Measurements from ENCODE around the gene AIG1.

The AIG1 gene

GRCh38 chr6:143357152-143357551 lies 296.5 kb downstream of the AIG1 start:
- Histone ChIP-seq H3K36me3 (ENCODE audit: control insufficient read depth, insufficient read depth, low read length) (no peaks in the 10 kb centered on the region), H3K4me3 (ENCODE audit: insufficient read depth, low read depth, low read length, poor library complexity, severe bottlenecking) (no peak overlapping the region), H3K9me3 (ENCODE audit: control insufficient read depth, low read length) (no peaks in the 10 kb centered on the region), H3K27me3 (replicated peaks; ENCODE audit: control insufficient read depth, insufficient read depth, low read length, poor library complexity, severe bottlenecking) (no peaks in the 10 kb centered on the region), H3K4me1 (ENCODE audit: control insufficient read depth, insufficient read depth, low read length, poor library complexity, severe bottlenecking) (no peaks in the 10 kb centered on the region), H3K27ac (ENCODE audit: insufficient read depth, low read length, poor library complexity, severe bottlenecking) (no peak overlapping the region)
- DNase-seq = no peak

- no peak for DNase-seq
- Histone ChIP-seq H3K4me1 (ENCODE audit: control insufficient read depth, insufficient read depth, low read length, poor library complexity, severe bottlenecking) (no peaks in the 10 kb centered on the region), H3K4me3 (ENCODE audit: insufficient read depth, low read depth, low read length, poor library complexity, severe bottlenecking) (no peak overlapping the region), H3K27me3 (replicated peaks; ENCODE audit: control insufficient read depth, insufficient read depth, low read length, poor library complexity, severe bottlenecking) (no peaks in the 10 kb centered on the region), H3K9me3 (ENCODE audit: control insufficient read depth, low read length) (no peaks in the 10 kb centered on the region), H3K36me3 (ENCODE audit: control insufficient read depth, insufficient read depth, low read length) (no peaks in the 10 kb centered on the region), H3K27ac (ENCODE audit: insufficient read depth, low read length, poor library complexity, severe bottlenecking) (no peak overlapping the region)
Observed at GRCh38 chr6:143357561-143358255, 297.0 kb downstream of the AIG1 start.

GRCh38 chr6:143361536-143362191 lies 301.0 kb downstream of the AIG1 start:
- Histone ChIP-seq H3K36me3 (ENCODE audit: control insufficient read depth, insufficient read depth, low read length) (no peaks in the 10 kb centered on the region), H3K4me3 (ENCODE audit: insufficient read depth, low read depth, low read length, poor library complexity, severe bottlenecking) (no peak overlapping the region), H3K4me1 (ENCODE audit: control insufficient read depth, insufficient read depth, low read length, poor library complexity, severe bottlenecking) (no peaks in the 10 kb centered on the region), H3K9me3 (ENCODE audit: control insufficient read depth, low read length) (no peaks in the 10 kb centered on the region), H3K27me3 (replicated peaks; ENCODE audit: control insufficient read depth, insufficient read depth, low read length, poor library complexity, severe bottlenecking) (no peaks in the 10 kb centered on the region), H3K27ac (ENCODE audit: insufficient read depth, low read length, poor library complexity, severe bottlenecking) (no peak overlapping the region)
- no peak for DNase-seq

GRCh38 chr6:143362192-143362558 lies 301.5 kb downstream of the AIG1 start:
- H3K4me1 ChIP-seq (ENCODE audit: control insufficient read depth, insufficient read depth, low read length, poor library complexity, severe bottlenecking) = no peaks in the 10 kb centered on the region
- no peaks in the 10 kb centered on the region for H3K9me3 ChIP-seq (ENCODE audit: control insufficient read depth, low read length)
- H3K27me3 ChIP-seq (replicated peaks; ENCODE audit: control insufficient read depth, insufficient read depth, low read length, poor library complexity, severe bottlenecking) = no peaks in the 10 kb centered on the region
- H3K4me3 ChIP-seq (ENCODE audit: insufficient read depth, low read depth, low read length, poor library complexity, severe bottlenecking) = no peak overlapping the region
- DNase-seq = no peak
- no peak overlapping the region for H3K27ac ChIP-seq (ENCODE audit: insufficient read depth, low read length, poor library complexity, severe bottlenecking)
- no peaks in the 10 kb centered on the region for H3K36me3 ChIP-seq (ENCODE audit: control insufficient read depth, insufficient read depth, low read length)

DNA sequence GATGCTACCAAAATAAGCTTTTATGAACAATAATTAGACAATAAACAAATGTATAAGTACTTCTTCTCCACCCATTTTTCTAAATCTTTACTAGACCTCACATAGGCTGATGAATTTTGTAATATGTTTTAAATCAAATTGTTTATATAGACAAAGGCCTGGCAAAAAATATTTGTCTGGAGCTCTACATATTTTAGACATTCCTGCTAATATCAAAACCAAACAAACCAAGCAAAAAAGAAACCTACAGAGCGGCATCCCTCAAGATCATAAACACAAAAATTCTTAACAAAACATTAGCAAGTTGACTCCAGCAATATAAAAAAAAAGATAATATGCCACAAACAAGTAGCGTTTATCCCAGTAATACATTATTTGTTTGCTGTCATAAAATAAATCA lies 302.6 kb downstream of the AIG1 start:
- H3K4me1 ChIP-seq (ENCODE audit: control insufficient read depth, insufficient read depth, low read length, poor library complexity, severe bottlenecking) = no peaks in the 10 kb centered on the region
- no peak overlapping the region for H3K4me3 ChIP-seq (ENCODE audit: insufficient read depth, low read depth, low read length, poor library complexity, severe bottlenecking)
- H3K9me3 ChIP-seq (ENCODE audit: control insufficient read depth, low read length) = no peaks in the 10 kb centered on the region
- H3K36me3 ChIP-seq (ENCODE audit: control insufficient read depth, insufficient read depth, low read length) = no peaks in the 10 kb centered on the region
- no peak overlapping the region for H3K27ac ChIP-seq (ENCODE audit: insufficient read depth, low read length, poor library complexity, severe bottlenecking)
- no peaks in the 10 kb centered on the region for H3K27me3 ChIP-seq (replicated peaks; ENCODE audit: control insufficient read depth, insufficient read depth, low read length, poor library complexity, severe bottlenecking)
- no peak for DNase-seq

DNA sequence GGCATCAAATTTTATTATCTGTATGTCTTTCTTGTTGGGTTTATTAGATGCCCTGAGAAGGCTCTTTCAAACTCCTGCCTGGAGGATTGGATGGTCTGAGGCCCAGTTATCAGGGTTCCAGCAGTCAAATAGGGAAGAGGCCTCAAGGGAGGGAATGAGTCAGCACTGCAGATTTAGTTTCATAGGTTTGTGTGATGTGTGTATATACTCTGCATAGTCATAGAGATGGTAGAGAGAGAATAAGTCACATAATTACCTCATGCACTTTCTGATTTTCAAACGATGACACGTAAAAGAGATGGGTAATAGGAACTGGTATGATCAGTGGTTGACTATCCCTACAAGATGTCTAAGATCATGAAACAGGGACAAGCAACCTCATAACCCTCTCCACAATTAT lies 307.7 kb downstream of the AIG1 start:
- Histone ChIP-seq H3K27ac (ENCODE audit: insufficient read depth, low read length, poor library complexity, severe bottlenecking) (no peak overlapping the region), H3K4me1 (ENCODE audit: control insufficient read depth, insufficient read depth, low read length, poor library complexity, severe bottlenecking) (no peaks in the 10 kb centered on the region), H3K4me3 (ENCODE audit: insufficient read depth, low read depth, low read length, poor library complexity, severe bottlenecking) (no peak overlapping the region), H3K27me3 (replicated peaks; ENCODE audit: control insufficient read depth, insufficient read depth, low read length, poor library complexity, severe bottlenecking) (no peaks in the 10 kb centered on the region), H3K36me3 (ENCODE audit: control insufficient read depth, insufficient read depth, low read length) (no peaks in the 10 kb centered on the region), H3K9me3 (ENCODE audit: control insufficient read depth, low read length) (no peaks in the 10 kb centered on the region)
- DNase-seq = no peak

GRCh38 chr6:143369971-143370370 lies 309.3 kb downstream of the AIG1 start:
- Histone ChIP-seq H3K36me3 (ENCODE audit: control insufficient read depth, insufficient read depth, low read length) (no peaks in the 10 kb centered on the region), H3K27me3 (replicated peaks; ENCODE audit: control insufficient read depth, insufficient read depth, low read length, poor library complexity, severe bottlenecking) (no peaks in the 10 kb centered on the region), H3K27ac (ENCODE audit: insufficient read depth, low read length, poor library complexity, severe bottlenecking) (no peak overlapping the region), H3K4me3 (ENCODE audit: insufficient read depth, low read depth, low read length, poor library complexity, severe bottlenecking) (no peak overlapping the region), H3K4me1 (ENCODE audit: control insufficient read depth, insufficient read depth, low read length, poor library complexity, severe bottlenecking) (no peaks in the 10 kb centered on the region), H3K9me3 (ENCODE audit: control insufficient read depth, low read length) (no peaks in the 10 kb centered on the region)
- no peak for DNase-seq

GRCh38 chr6:143370812-143371370 lies 310.2 kb downstream of the AIG1 start:
- Histone ChIP-seq H3K27ac (ENCODE audit: insufficient read depth, low read length, poor library complexity, severe bottlenecking) (no peak overlapping the region), H3K4me1 (ENCODE audit: control insufficient read depth, insufficient read depth, low read length, poor library complexity, severe bottlenecking) (no peaks in the 10 kb centered on the region), H3K9me3 (ENCODE audit: control insufficient read depth, low read length) (no peaks in the 10 kb centered on the region), H3K36me3 (ENCODE audit: control insufficient read depth, insufficient read depth, low read length) (no peaks in the 10 kb centered on the region), H3K4me3 (ENCODE audit: insufficient read depth, low read depth, low read length, poor library complexity, severe bottlenecking) (no peak overlapping the region), H3K27me3 (replicated peaks; ENCODE audit: control insufficient read depth, insufficient read depth, low read length, poor library complexity, severe bottlenecking) (no peaks in the 10 kb centered on the region)
- DNase-seq = no peak

DNA sequence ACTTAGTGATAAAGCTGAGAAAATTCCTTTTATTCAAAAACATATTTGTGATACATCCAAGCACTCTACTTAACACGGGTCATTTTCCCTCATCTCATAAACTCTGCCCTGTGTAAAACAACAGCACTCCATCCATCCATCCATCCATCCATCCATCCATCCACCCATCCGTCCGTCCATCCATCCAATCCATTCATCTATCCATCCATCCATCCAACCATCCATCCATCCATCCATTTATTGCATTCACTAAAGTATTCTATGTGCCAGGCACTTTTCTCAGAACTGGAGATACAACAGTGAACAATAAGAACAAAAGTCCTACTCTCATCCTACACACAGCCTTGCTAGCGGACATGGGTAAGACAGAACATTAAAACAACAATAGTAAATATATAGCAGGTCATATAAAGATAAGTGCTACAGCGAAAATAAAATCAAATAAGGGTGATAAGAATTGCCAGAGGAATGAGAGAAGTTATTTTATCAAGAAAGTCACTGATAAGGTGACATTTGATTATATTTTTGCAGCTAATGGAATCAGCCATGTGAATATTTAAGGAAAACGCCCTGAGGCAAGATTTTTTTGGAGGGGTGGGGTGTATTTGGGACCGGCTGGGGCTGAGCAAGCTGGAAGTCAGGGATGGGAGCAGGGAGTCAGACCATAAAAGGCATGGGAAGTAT lies 311.7 kb downstream of the AIG1 start:
- Histone ChIP-seq H3K9me3 (ENCODE audit: control insufficient read depth, low read length) (no peaks in the 10 kb centered on the region), H3K27me3 (replicated peaks; ENCODE audit: control insufficient read depth, insufficient read depth, low read length, poor library complexity, severe bottlenecking) (no peaks in the 10 kb centered on the region), H3K4me1 (ENCODE audit: control insufficient read depth, insufficient read depth, low read length, poor library complexity, severe bottlenecking) (no peaks in the 10 kb centered on the region), H3K4me3 (ENCODE audit: insufficient read depth, low read depth, low read length, poor library complexity, severe bottlenecking) (no peak overlapping the region), H3K27ac (ENCODE audit: insufficient read depth, low read length, poor library complexity, severe bottlenecking) (no peak overlapping the region), H3K36me3 (ENCODE audit: control insufficient read depth, insufficient read depth, low read length) (no peaks in the 10 kb centered on the region)
- DNase-seq = no peak

- Histone ChIP-seq H3K36me3 (ENCODE audit: control insufficient read depth, insufficient read depth, low read length) (no peaks in the 10 kb centered on the region), H3K27me3 (replicated peaks; ENCODE audit: control insufficient read depth, insufficient read depth, low read length, poor library complexity, severe bottlenecking) (no peaks in the 10 kb centered on the region), H3K4me1 (ENCODE audit: control insufficient read depth, insufficient read depth, low read length, poor library complexity, severe bottlenecking) (no peaks in the 10 kb centered on the region), H3K9me3 (ENCODE audit: control insufficient read depth, low read length) (no peaks in the 10 kb centered on the region), H3K27ac (ENCODE audit: insufficient read depth, low read length, poor library complexity, severe bottlenecking) (no peak overlapping the region), H3K4me3 (ENCODE audit: insufficient read depth, low read depth, low read length, poor library complexity, severe bottlenecking) (no peak overlapping the region)
- no peak for DNase-seq
Observed at GRCh38 chr6:143374014-143374413, 313.3 kb downstream of the AIG1 start.
